ENCODE data around the gene UGT1A7.

- TF ChIP-seq CTCF (IDR thresholded peaks at IDR 0.05) = no peak
- no peak for TF ChIP-seq POLR2A (IDR thresholded peaks at IDR 0.05)
Observed at GRCh38 chr2:233773854-233774253, 92.2 kb downstream of the UGT1A7 start.

Data from testis (tissue), 2 donors.